IMR-90 (cell line): Measurements from ENCODE around the gene ARNT2. TPM values are rescaled to one million over a fixed set of nuclear protein-coding genes. Genes with fewer than 3 reads are reported as not detected.

Experiments
- ATAC-seq: fragments of 200-7000 bp; cut with Tn5 transposase; 2 replicates; pipeline ENCODE4 v1.9.1; 2020; ENCODE audit warnings: low read depth, mild to moderate bottlenecking, moderate library complexity
- BruUV-seq: library from RNA; stranded (reverse); fragments of 400-500 nt; replicated peaks from 2 replicates; lab custom pipeline; 2021; lab: Mats Ljungman, UMichigan
- CTCF ChIA-PET: fragments of 300-600 bp; formaldehyde crosslinking; extraction: SDS; loops from one replicate; lab custom pipeline; 2021; ENCODE audit warnings: antibody characterized with exemption; lab: Yijun Ruan, JAX
- POLR2A ChIA-PET: fragments of 300-600 bp; sonication (Branson Sonifier 250); formaldehyde crosslinking; loops from one replicate; lab custom pipeline; 2022; ENCODE audit warnings: antibody characterized with exemption; ENCODE audit not compliant: unreplicated experiment; lab: Charles Lee
- DNase-seq: peaks from one replicate; pipeline ENCODE4 v3.0.0; 2013
- H2AFZ ChIP-seq: replicated peaks from 2 replicates; pipeline ENCODE3; 2013; ENCODE audit warnings: low read length, mild to moderate bottlenecking; ENCODE audit not compliant: poor library complexity
- H2AK5ac ChIP-seq: 2 replicates; pipeline ENCODE4 v1.6.1; 2013; ENCODE audit warnings: low read depth, low read length, inconsistent platforms
- H2AK9ac ChIP-seq: replicated peaks from 2 replicates; pipeline ENCODE3; 2013; ENCODE audit warnings: mild to moderate bottlenecking, low read depth, low read length, moderate library complexity; ENCODE audit not compliant: poor library complexity
- H2BK120ac ChIP-seq: 2 replicates; pipeline ENCODE4 v1.6.1; 2013; ENCODE audit warnings: low read depth, low read length, inconsistent platforms
- H2BK15ac ChIP-seq: 3 replicates; pipeline ENCODE4 v1.6.1; 2013; ENCODE audit warnings: low read depth, low read length, inconsistent platforms
- H2BK20ac ChIP-seq: 2 replicates; pipeline ENCODE4 v1.6.1; 2013; ENCODE audit warnings: low read depth, mild to moderate bottlenecking, inconsistent platforms, low read length, moderate library complexity
- H2BK5ac ChIP-seq: 2 replicates; pipeline ENCODE4 v1.6.1; 2013; ENCODE audit warnings: mild to moderate bottlenecking, low read depth, low read length, inconsistent platforms; ENCODE audit not compliant: poor library complexity, severe bottlenecking
- H3K14ac ChIP-seq: replicated peaks from 2 replicates; pipeline ENCODE4 v1.6.1; 2013; ENCODE audit warnings: low read depth, low read length, inconsistent platforms
- H3K18ac ChIP-seq: 2 replicates; pipeline ENCODE4 v1.6.1; 2013; ENCODE audit warnings: low read depth, low read length, control low read depth
- H3K23ac ChIP-seq: 2 replicates; pipeline ENCODE4 v1.6.1; 2013; ENCODE audit warnings: low read depth, low read length, inconsistent platforms
- H3K27ac ChIP-seq: 2 replicates; pipeline ENCODE4 v1.5.1; 2013; ENCODE audit warnings: mild to moderate bottlenecking, control low read depth, low read length; ENCODE audit not compliant: insufficient read depth
- H3K27me3 ChIP-seq: 2 replicates; pipeline ENCODE4 v1.6.1; 2013; ENCODE audit warnings: low read length; ENCODE audit not compliant: control insufficient read depth, insufficient read depth
- H3K36me3 ChIP-seq: 2 replicates; pipeline ENCODE4 v1.6.1; 2013; ENCODE audit warnings: low read length, mixed read lengths; ENCODE audit not compliant: control insufficient read depth, insufficient read depth
- H3K4ac ChIP-seq: 2 replicates; pipeline ENCODE4 v1.6.1; 2013; ENCODE audit warnings: low read depth, low read length, inconsistent platforms
- H3K4me1 ChIP-seq: 2 replicates; pipeline ENCODE4 v1.6.1; 2013; ENCODE audit warnings: low read length, mixed read lengths; ENCODE audit not compliant: control insufficient read depth, insufficient read depth
- H3K4me2 ChIP-seq: 2 replicates; pipeline ENCODE4 v1.6.1; 2013; ENCODE audit warnings: low read depth, mild to moderate bottlenecking, control low read depth, low read length, moderate library complexity
- H3K4me3 ChIP-seq: 2 replicates; pipeline ENCODE4 v1.5.1; 2013; ENCODE audit warnings: low read depth, mild to moderate bottlenecking, control low read depth, low read length, moderate library complexity; ENCODE audit not compliant: insufficient read depth
- H3K56ac ChIP-seq: 2 replicates; pipeline ENCODE4 v1.6.1; 2013; ENCODE audit warnings: low read length, inconsistent platforms; ENCODE audit not compliant: insufficient read depth; ENCODE audit errors: extremely low read depth
- H3K79me1 ChIP-seq, 2 experiments: 2 replicates each; pipeline ENCODE4 v1.6.1; 2013; ENCODE audit warnings: low read length in 2 of 2, inconsistent platforms in 1 of 2, low read depth in 1 of 2
- H3K9ac ChIP-seq: 2 replicates; pipeline ENCODE4 v1.6.1; 2013; ENCODE audit warnings: low read depth, low read length, control low read depth
- H3K9me1 ChIP-seq: 2 replicates; pipeline ENCODE4 v1.6.1; 2013; ENCODE audit warnings: low read length, inconsistent platforms; ENCODE audit not compliant: insufficient read depth
- H3K9me3 ChIP-seq: 2 replicates; pipeline ENCODE4 v1.6.1; 2013; ENCODE audit warnings: low read length; ENCODE audit not compliant: control insufficient read depth, insufficient read depth
- H4K20me1 ChIP-seq: 2 replicates; pipeline ENCODE4 v1.6.1; 2013; ENCODE audit warnings: low read length, inconsistent platforms; ENCODE audit not compliant: insufficient read depth
- H4K5ac ChIP-seq: 2 replicates; pipeline ENCODE4 v1.6.1; 2013; ENCODE audit warnings: mild to moderate bottlenecking, low read depth, low read length, control low read depth
- H4K8ac ChIP-seq, 2 experiments: 2 replicates each; pipeline ENCODE4 v1.6.1; 2013; ENCODE audit warnings: low read depth in 2 of 2, low read length in 2 of 2, control low read depth in 1 of 2, inconsistent platforms in 1 of 2
- H4K91ac ChIP-seq: 2 replicates; pipeline ENCODE4 v1.6.1; 2013; ENCODE audit warnings: low read depth, low read length, inconsistent platforms; ENCODE audit not compliant: insufficient read depth
- BHLHE40 ChIP-seq: fragments of 150-350 bp; IDR thresholded peaks from 2 replicates; pipeline ENCODE4 v1.6.1; 2016; ENCODE audit warnings: mild to moderate bottlenecking, low read depth, low read length
- CEBPB ChIP-seq: IDR thresholded peaks from 2 replicates; pipeline ENCODE4 v1.6.1; 2012; ENCODE audit warnings: low read depth, low read length, improper control_type of control experiment
- CHD1 ChIP-seq: IDR thresholded peaks from 2 replicates; pipeline ENCODE4 v1.6.1; 2012; ENCODE audit warnings: low read depth, low read length, improper control_type of control experiment
- ELK1 ChIP-seq: fragments of 150-350 bp; IDR thresholded peaks from 2 replicates; pipeline ENCODE4 v1.6.1; 2016; ENCODE audit warnings: low read depth, mild to moderate bottlenecking, low read length, moderate library complexity, borderline replicate concordance
- FOS ChIP-seq: fragments of 150-350 bp; IDR thresholded peaks from 2 replicates; pipeline ENCODE4 v1.6.1; 2016; ENCODE audit warnings: low read depth, low read length
- MAFK ChIP-seq: IDR thresholded peaks from 2 replicates; pipeline ENCODE4 v1.6.1; 2012; ENCODE audit warnings: low read depth, low read length, improper control_type of control experiment
- MAZ ChIP-seq: IDR thresholded peaks from 2 replicates; pipeline ENCODE4 v1.6.1; 2012; ENCODE audit warnings: low read depth, mild to moderate bottlenecking, low read length, improper control_type of control experiment, moderate library complexity, borderline replicate concordance
- MXI1 ChIP-seq: IDR thresholded peaks from 2 replicates; pipeline ENCODE4 v1.6.1; 2012; ENCODE audit warnings: low read depth, mild to moderate bottlenecking, low read length, moderate library complexity, borderline replicate concordance
- NFE2L2 ChIP-seq: fragments of 150-350 bp; IDR thresholded peaks from 2 replicates; pipeline ENCODE4 v1.6.1; 2016; ENCODE audit warnings: low read depth, mild to moderate bottlenecking, low read length
- POLR2A ChIP-seq: IDR thresholded peaks from 2 replicates; pipeline ENCODE4 v1.6.1; 2012; ENCODE audit warnings: mild to moderate bottlenecking, low read depth, low read length
- RAD21 ChIP-seq: IDR thresholded peaks from 2 replicates; pipeline ENCODE4 v1.6.1; 2012; ENCODE audit warnings: low read length, improper control_type of control experiment
- RCOR1 ChIP-seq: IDR thresholded peaks from 2 replicates; pipeline ENCODE4 v1.6.1; 2012; ENCODE audit warnings: mild to moderate bottlenecking, low read length, improper control_type of control experiment; ENCODE audit not compliant: insufficient replicate concordance
- RFX5 ChIP-seq: IDR thresholded peaks from 2 replicates; pipeline ENCODE4 v1.8.0; 2012; ENCODE audit warnings: low read depth, mild to moderate bottlenecking, low read length, moderate library complexity
- SMC3 ChIP-seq: fragments of 150-350 bp; IDR thresholded peaks from 2 replicates; pipeline ENCODE4 v1.6.1; 2016; ENCODE audit warnings: low read depth, mild to moderate bottlenecking, antibody characterized with exemption, low read length, moderate library complexity
- WGBS, 2 experiments: methylation state at CpG; one replicate each; pipeline versions ENCODE4 v1.1.5 to v1.1.7; 2013; ENCODE audit warnings: missing lambda C conversion rate in 2 of 2; ENCODE audit not compliant: insufficient read length in 1 of 2; ENCODE audit errors: extremely low coverage in 2 of 2; 5-methylcytosine and 5-hydroxymethylcytosine counted together
- dilution Hi-C: fragments of 300-500 bp; cut with HindIII; formaldehyde crosslinking; loops from one replicate; pipeline ENCODE4 v1.14.3; 2018; ENCODE audit warnings: low sequenced_read_pairs; ENCODE audit not compliant: unreplicated experiment
- in situ Hi-C: fragments of 300-500 bp; cut with MboI; formaldehyde crosslinking; loops from 3 replicates; pipeline ENCODE4 v1.14.3; 2019; ENCODE audit warnings: low sequenced_read_pairs, inconsistent platforms, mixed read lengths
- intact Hi-C: fragments of 100-400 bp; cut with micrococcal nuclease; formaldehyde crosslinking; loops from 2 replicates; pipeline ENCODE4 v1.10.0; 2022
- polyA plus RNA-seq, 3 experiments: library from polyadenylated mRNA; depleted of rRNA; stranded (reverse); fragments of >200 nt; gene quantifications; 2 replicates each; pipeline ENCODE4 v1.2.3, GENCODE V29; 2012; ENCODE audit warnings: low replicate concordance in 1 of 3
- total RNA-seq: library from RNA; depleted of rRNA; stranded (reverse); fragments of >200 nt; gene quantifications from 2 replicates; pipeline ENCODE4 v1.2.3, GENCODE V29; 2012
- TF ChIP-seq, protein P1 (sequence below): fragments of 150-350 bp; IDR thresholded peaks from 2 replicates; pipeline ENCODE4 v1.6.1; 2017; ENCODE audit warnings: mild to moderate bottlenecking, antibody characterized with exemption, low read length, low read depth
- TF ChIP-seq, protein P2 (sequence below): conservative IDR thresholded peaks from 2 replicates; pipeline ENCODE4 v1.5.1; 2012; ENCODE audit warnings: mild to moderate bottlenecking, low read depth, low read length, improper control_type of control experiment

The ARNT2 gene
- total and polyA plus RNA-seq, 2 of the 4 experiments (the other 2 are of a cell fraction) = 18.2 to 19.0 TPM

GRCh38 chr15:80576519-80577090, 172.4 kb downstream of the ARNT2 start:
- Histone ChIP-seq H3K14ac (no peak overlapping the region), H2BK20ac (no peak overlapping the region), H2BK120ac (no peak overlapping the region), H2BK5ac (no peak overlapping the region), H3K4me1 (peaks cover 4% of the 10 kb centered on the region), H2AFZ (no peak overlapping the region), H2AK9ac (no peak overlapping the region), H3K9ac (no peak overlapping the region), H3K9me1 (peaks cover 19% of the 10 kb centered on the region), H3K56ac (no peak overlapping the region), H2AK5ac (no peak overlapping the region), H3K9me3 (no peaks in the 10 kb centered on the region), H4K8ac (no peak overlapping the region), H3K23ac (no peak overlapping the region), H3K4me2 (no peak overlapping the region), H4K91ac (no peak overlapping the region), H3K4me3 (no peak overlapping the region), H3K79me1 (no peaks in the 10 kb centered on the region), H2BK15ac (no peak overlapping the region; the same call in 2 of the 3 replicates), H4K20me1 (no peaks in the 10 kb centered on the region), H3K18ac (no peak overlapping the region), H3K27ac (no peak overlapping the region), H3K36me3 (peaks cover 54% of the 10 kb centered on the region), H4K5ac (no peak overlapping the region), H3K27me3 (no peaks in the 10 kb centered on the region), H3K4ac (no peak overlapping the region)
- TF ChIP-seq CHD1 (no peak), MAFK (no peak), CEBPB (no peak), NFE2L2 (no peak), RAD21 (no peak), MXI1 (no peak), POLR2A (no peak), RFX5 (no peak), ELK1 (no peak), BHLHE40 (no peak), MAZ (no peak), SMC3 (no peak), FOS (no peak), RCOR1 (no peak)
- TF ChIP-seq, protein P1, sequence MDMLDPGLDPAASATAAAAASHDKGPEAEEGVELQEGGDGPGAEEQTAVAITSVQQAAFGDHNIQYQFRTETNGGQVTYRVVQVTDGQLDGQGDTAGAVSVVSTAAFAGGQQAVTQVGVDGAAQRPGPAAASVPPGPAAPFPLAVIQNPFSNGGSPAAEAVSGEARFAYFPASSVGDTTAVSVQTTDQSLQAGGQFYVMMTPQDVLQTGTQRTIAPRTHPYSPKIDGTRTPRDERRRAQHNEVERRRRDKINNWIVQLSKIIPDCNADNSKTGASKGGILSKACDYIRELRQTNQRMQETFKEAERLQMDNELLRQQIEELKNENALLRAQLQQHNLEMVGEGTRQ = no peak
- TF ChIP-seq, protein P2, sequence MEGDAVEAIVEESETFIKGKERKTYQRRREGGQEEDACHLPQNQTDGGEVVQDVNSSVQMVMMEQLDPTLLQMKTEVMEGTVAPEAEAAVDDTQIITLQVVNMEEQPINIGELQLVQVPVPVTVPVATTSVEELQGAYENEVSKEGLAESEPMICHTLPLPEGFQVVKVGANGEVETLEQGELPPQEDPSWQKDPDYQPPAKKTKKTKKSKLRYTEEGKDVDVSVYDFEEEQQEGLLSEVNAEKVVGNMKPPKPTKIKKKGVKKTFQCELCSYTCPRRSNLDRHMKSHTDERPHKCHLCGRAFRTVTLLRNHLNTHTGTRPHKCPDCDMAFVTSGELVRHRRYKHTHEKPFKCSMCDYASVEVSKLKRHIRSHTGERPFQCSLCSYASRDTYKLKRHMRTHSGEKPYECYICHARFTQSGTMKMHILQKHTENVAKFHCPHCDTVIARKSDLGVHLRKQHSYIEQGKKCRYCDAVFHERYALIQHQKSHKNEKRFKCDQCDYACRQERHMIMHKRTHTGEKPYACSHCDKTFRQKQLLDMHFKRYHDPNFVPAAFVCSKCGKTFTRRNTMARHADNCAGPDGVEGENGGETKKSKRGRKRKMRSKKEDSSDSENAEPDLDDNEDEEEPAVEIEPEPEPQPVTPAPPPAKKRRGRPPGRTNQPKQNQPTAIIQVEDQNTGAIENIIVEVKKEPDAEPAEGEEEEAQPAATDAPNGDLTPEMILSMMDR = no peak
- 88% methylated on average over 6 of the region's 12 CpGs; no CpG with 5 or more reads in 1 of the 2 experiments for WGBS, 2 experiments
- in situ Hi-C loops (no loop called here), dilution Hi-C loops (no loop called here), intact Hi-C loops (no loop called here)
- no TSS peak for BruUV-seq
- CTCF ChIA-PET = interaction anchor here (0.9 kb wide), 1 partner anchor 272 kb away, joined by 3 read pairs; no protein-coding TSS in a partner anchor
- ATAC-seq (no peak), DNase-seq (no peak)
- POLR2A ChIA-PET = no interaction called here
